Stimulated activated CD4-positive, alpha-beta T cell treated with anti-CD3 and anti-CD28 coated beads, Interleukin-15, amount 100 ng/mL, for 48 hours (primary cell): Measurements from ENCODE around the gene HOXC9.

Experiments used
- DNase-seq, 2 donors: peaks; one replicate each; pipeline ENCODE4 v3.0.0-alpha.2; 2020; ENCODE audit warnings: low read depth in 2 of 2

HOXC9 gene

DNA sequence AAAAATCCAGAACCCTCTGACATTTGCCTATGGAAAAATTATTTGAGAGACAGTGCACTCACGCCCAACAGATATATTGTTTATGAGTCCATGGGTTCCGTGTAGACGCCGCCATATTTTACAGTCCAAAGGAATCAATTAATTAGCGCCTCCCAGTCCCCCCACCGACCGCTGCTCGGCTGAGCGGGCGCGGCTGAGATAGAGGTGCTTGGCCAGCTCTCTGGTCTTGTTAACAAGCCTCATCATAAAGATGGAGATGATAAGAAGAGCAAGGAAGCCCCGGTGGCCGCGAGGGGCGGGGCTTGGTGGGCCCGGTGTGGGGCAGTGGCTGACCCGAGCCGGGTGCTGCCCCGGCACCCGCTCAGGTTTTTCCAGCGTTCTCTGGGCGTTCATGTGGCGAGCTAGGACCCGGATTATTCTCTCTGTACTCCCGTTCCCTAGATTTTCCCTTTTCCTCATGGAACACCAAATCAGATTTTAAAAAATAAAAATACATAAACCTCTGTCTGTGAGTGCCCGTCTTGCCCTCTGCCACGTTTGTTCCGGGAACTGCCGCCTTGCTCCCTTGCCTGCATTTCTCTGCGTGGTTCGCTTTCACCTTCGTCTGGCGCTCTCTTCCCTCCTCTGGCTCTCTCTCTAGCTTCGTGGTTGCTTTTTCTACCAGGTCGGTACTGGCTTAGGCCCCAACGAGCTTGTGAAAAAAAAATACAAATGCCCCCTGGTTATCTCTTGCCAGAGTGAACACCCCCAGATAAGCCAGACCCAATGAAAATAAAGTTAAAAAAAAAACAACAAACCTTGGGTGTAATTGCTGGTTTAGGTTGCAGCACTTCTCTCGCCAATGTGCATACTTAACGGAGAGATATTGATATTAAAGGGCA lies 36.3 kb upstream of the HOXC9 start:
- no peak for DNase-seq

DNA sequence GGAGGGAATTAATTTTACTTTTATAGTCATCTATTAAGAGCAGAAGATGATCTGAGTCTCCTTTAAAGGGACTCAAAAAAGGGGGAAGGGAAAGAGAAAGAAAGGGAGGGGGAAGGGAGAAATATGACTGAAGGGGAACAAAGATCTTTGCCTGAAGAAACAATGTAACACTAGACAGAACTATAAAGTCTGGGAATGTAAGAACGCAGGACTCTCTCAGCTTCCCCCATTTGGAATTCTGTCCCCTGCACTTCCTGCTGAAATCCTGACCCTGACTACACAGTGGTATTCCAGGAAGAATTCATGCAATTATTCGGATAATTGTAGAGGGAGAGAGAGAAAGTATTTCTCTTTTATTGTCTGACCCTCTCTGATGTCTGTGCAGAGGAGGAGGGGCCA lies 35.6 kb upstream of the HOXC9 start:
- DNase-seq, result no peak

DNA sequence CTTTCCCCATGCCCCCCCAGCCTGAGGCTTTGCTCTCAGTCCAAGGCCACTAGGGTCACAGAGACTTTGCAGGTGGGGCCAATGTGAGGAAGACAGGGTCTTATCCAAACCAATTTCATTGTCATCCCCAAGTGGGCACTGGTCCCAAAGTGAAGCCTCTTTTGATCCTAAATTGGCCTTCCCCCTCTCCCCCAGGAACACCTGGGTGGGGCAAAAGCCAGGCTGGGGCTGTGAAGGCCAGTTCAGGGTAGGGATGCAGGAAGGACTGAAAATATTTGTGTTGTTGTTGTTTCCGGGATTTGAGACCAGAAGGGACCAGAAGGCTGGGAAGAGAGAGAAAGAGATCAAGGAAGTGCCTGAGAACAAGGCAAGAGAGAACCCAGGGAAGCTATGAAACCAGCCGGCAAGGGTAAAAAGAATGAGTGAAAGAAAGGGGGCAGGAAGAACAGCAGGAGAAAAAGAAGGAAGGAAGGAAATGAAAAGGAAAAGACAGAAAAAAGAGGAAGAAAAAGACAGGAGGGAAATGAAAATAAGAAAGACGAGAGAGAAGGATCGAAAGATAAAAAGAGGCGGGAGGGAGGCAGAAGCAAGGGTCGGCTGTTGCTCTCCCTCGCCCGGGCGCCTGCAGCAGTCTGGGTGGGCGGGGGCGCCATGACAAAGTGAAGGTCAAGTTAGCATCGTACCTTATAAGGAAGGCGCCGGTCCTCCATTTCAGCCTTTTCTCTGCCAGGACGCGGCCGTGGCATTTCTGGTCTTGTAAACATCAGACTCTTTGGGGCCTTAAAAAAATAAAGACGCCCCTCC lies 34.5 kb upstream of the HOXC9 start:
- DNase-seq, result no peak

DNA sequence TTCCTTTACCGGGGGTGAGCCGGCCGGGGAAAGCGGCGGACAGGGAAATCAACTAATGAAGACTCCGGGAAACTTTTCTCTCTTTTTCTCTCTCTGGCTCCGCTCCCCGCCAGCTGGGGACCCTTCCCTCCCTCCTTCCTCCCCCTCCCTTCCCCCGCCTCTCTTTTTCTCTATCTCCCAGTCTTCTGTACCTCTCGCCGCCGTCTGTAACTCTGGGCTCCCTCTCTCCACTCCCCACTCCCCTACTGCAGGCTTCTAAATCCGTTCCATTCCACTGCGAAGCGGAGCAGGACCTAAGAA lies 33.9 kb upstream of the HOXC9 start:
- DNase-seq, result no peak

DNA sequence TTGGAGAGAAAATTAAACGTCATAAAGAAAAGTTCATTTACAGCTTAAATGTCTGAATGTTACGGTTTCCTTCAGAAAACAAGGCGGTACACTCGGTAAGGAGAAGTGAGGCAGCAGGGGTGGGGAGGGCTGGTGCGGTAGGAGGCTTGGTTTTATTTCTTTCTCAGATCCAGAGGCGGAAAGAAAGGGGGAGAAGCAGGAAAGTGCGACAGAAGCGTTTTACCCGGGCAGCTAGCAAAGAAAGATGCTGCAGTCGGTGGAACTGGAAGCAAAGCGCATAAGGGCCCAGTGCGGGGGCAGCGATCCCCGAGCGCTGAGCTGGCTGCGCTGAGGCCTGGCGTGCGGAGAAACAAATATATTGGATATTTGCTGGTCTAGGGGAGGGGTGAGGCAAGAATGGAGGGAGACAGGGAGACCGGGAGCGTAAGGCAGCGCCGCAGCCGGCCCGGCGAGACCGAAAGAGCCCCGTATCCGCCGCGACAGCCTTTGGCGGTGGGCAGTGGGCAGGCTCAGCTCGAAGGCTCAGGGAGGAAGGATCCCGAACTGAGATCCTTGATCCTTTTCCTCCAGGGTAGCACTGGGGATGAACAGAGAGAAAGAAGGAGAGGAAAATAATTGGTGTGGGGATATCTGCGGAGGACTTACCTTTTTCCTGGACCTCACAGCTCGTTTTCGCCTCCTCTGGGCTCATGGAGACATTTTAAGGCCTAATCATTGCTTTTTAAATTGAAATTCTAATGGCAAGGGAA lies 33.4 kb upstream of the HOXC9 start:
- DNase-seq, result no peak

DNA sequence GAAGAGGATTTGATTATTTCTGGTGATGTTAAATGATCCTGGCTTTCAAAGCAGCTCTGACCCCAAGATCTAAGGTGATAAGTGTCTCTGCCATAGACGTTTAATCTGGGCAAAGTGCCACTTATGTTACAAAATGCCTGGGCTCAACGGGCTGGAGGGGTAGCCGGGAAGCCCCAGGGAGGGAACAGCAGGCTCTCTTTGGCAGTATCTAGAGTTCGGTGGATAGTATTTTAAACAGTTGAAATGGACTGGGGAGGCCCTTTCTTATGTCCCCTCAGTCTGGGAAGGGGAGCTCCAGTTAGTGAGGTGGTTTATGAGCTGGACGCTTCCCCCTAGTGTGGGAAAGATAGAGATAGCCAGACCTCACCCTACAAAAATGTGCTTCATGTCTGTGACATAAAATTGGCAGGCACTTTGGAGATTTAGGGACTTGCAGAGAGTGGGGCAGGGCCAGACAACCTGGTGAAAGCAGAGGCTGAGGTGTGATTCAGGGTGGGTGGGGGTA lies 32.5 kb upstream of the HOXC9 start:
- DNase-seq, result no peak

DNA sequence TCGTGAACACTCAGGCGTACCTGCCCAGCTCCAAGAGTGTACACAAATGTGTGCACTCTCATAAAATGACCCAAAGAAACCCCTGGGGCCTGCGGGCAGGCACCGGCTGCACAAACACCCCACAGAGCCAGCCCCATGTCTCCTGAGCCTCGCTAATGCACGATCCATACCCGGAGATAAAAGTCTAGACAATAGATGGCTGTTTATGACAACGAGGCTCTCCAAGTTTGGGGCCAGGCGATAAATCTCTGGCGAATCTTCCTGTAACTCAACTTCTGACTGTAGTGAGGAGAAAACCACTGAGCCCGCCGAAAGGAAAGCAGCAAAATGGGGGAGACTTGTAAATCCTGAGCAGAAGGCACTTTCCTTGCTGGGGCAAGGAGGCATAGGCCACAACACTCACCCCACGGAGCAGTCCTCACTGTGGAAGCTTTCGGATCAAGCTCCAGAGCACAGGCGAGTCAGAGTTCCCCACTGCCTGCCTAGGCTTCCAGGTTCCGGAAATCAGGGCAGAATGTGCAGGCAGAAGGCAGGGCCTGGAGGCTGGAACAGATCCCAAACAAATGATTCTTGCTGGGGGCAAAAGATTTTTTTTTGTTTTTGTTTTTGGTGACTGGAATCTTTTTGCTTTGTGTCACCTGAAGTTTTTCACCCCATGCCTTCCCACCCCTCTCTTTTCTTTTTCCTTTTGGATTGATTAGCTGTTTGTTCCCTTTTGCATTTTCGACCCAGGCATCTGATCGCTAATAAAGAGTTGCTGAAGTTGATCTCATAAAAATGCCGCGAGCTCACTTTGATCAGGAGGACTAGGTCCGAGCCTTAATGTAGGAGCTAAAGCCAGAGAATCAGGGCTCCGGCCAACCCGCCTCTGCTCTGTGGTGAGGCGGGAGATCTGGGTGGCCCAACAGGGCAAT lies 31.5 kb upstream of the HOXC9 start:
- no peak for DNase-seq

DNA sequence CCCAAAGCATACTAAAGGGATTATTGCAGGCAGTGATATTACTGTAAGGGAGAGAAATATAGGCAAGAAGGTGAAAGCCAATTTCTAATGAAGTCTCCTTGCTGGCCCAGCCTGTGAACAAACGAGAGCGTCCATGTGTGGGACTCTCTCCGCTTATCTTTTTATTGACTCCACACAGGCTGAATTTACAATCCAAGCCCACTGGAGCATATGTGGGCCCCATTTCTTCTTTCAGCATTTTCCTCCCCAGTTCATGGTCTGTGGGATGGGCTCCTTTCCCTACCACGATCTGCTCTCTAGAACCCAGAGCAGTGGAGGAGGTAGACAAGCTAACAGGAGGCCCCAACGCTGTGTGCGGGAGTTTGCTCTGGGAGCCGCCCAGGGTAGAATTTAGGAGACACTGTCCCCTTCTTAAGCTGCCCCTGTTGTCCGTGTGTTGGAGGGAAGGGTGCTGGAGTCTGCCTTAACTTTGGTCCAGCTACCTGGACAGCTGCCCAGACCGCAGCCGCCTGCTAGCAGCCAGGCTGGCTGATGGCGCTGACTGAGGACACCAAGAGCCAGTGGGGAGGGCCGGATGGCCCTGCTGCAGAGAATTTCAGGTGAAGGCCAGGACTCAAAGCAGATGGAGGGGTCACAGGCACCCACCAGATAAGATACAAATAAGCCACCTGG lies 30.2 kb upstream of the HOXC9 start:
- DNase-seq, result no peak

DNA sequence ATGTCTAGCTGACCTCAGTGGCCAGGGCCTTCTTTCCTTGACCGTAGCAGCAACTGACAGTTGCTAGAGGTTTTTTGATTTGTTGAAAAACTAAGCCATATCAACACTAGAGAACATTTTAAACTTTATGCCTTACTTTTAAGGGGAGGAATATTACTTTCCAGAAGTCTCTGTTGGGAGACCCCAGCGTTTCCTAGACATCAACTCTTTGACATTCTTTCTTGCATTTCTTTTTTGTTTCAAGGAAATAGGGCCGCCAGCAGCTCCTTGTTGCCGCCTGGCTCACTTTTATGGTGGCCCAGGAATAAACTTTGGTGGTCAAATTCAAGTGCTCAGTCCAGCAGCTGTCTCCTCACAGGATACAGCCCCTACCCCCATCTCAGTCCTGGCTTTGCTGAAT lies 29.5 kb upstream of the HOXC9 start:
- DNase-seq, result no peak

DNA sequence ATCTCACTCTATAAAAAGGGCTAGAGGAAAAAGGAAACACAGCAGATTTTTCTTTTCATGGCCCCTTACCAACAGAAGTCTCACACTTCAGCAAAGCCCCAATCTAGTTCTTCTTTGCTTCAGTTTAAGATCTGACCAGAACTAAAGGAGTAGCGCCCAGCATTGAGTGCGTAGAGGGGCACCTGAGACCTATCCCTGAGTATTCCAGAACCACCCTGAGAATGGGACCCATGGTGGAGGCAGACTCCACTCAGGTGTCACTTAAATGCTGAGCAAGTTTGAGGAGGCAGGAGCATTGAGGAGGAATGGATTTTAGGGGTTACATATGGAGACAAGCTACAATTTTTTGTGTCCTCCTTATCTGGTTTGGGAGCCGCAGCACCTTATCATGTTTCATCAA lies 28.8 kb upstream of the HOXC9 start:
- DNase-seq, result no peak

DNA sequence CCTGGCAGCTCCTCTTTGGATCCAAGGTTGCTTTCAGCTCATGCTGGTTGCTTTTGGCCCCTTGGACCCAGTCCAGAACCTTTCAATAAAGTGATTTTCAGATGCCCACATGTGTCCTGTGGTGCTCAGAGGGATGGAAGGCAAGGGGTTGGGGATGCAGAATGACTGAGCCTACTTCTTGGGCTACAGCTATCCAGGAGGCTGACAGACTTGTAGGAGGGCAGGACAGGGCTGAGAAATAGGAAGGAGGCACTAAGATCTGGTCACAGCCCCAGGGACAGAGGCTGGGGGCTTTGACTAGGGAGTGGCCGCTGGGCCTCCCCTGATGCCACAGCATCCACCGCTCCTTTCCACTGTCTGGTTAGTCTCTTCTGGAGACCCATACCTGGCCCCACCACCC lies 28.3 kb upstream of the HOXC9 start:
- no peak for DNase-seq

DNA sequence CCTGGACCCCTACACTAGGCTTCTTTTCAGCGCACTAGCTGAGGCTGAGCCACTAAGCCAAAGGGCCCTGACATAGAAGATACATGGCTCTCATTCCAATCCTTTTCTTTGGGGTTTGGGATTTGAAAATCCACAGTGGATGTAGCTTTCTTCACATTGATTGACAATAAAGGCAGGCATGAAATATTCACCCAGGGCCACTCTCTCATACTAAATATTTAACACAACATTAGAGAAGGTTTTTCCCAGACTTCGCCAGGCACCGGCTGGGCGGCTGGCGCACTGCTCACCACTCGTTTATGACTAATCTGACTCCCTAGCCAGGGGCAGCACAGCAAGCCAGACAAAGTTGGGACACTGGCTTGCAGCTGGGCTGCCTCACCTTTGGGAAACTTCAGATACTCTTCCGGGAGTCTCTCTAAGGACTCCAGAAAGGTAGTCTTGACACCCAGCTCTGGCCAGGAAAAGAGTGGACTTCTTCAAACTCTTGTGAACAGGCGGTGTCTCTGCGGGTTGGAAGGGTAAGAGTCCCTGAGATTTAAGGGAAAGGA lies 27.7 kb upstream of the HOXC9 start:
- no peak for DNase-seq

DNA sequence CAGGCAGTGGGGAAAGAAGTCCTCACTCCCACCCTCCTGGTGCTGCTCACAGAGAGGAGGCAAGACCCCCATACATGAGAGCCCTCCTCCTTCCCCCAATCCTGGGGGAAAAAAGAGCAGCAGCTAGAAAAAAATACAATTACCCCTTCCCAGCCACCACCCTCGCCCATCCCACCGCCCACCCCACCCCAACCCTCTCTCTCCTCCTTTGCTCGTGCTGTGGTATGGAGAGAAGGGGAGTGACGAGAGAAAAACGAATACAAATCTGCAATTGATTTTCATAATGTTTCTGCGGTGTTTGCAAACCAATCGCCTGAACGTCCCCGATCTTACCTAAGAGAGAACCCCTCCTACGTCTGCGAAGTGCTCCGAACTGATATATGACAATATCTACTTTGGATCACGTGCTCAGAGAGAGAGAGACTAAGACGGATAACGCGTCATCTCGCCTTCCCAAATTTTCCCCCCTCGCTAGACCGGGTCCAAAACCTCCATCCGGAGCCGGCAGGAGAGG lies 27.2 kb upstream of the HOXC9 start, which contains the start of gene HOXC11:
HOXC11 (plus strand) TSS at position 405 of the 514 bp plus-strand sequence. CDS start 116 bp downstream, outside the sequence.
- no peak for DNase-seq

DNA sequence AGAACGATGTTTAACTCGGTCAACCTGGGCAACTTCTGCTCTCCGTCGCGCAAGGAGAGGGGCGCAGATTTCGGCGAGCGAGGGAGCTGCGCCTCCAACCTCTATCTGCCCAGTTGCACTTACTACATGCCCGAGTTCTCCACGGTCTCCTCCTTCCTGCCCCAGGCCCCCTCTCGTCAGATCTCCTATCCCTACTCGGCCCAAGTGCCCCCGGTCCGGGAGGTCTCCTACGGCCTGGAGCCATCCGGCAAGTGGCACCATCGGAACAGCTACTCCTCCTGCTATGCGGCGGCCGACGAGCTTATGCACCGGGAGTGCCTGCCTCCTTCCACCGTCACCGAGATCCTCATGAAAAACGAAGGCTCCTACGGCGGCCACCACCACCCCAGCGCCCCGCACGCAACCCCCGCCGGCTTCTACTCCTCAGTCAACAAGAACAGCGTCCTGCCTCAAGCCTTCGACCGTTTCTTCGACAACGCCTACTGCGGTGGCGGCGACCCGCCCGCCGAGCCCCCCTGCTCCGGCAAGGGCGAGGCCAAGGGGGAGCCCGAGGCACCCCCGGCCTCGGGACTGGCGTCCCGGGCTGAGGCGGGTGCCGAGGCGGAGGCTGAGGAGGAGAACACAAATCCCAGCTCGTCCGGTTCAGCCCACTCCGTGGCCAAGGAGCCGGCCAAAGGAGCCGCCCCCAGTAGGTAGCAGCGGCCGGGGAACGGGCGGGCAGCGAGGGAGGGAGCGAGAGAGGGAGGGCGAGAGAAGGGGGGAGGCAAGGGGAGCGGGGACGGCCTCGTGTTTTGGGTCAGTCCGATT lies 26.5 kb upstream of the HOXC9 start:
- no peak for DNase-seq

DNA sequence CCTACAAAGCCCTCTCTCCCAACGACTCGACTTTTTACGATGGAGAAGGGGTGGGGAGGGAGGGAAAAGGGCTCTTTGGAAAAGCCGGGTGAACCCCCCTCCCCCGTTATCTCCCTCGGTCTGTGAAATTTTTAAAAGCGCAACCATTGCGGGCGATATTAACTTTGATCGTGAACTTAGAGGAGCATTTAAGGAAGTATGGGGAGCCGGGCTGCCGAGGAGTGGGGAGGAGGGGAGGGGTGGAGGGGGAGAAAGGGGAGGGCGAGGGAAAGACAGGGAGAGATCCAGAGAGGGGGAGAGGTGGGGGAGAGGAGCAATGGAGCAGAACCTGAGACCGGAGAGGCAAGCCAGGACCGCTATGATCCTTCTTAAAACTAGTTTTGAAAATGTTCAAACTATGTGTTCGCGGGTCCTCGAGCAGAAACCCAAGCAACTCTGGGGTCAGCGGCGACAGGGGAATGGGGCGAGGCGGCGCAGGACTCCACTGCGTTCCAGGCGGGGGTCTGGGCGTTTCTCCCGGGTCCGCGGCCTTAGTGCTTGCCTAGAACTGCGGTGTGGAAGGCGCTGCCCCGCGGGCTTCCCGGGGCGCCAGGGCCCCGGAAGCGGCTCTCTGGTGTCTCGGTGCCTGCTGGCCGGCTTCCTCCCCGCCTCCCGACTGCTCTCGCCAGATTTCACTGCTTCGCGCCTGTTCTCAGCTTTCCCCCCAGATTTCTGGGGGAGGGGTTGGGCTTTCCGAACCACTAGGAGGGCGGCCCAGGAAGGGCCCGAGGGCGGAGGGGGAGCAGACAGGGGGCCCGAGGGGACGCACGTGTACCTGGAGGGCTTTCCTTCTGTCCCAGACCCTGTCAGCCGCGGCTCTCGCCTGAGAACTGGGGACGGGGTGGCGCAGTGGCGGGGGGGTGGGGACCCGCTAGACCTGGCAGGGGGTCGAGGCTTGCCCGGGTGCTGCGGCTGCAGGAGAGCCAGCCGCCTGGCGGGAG lies 25.6 kb upstream of the HOXC9 start, which contains the start of gene HOTAIR:
HOTAIR (minus strand) TSS at position 871 of the 980 bp plus-strand sequence.
- DNase-seq, result no peak

DNA sequence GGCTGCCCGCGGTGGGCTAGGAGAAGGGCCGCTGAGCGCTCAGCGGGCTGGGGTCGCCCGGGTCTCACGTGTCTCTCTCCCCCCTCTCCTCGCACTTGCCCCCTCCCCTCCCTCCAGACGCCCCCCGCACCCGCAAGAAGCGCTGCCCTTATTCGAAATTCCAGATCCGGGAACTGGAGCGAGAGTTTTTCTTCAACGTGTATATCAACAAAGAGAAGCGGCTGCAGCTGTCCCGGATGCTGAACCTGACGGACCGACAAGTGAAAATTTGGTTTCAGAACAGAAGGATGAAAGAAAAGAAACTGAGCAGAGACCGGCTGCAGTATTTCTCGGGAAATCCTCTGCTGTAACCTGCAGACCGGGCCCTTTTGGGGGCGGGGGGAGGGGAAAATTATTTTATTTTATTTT lies 24.9 kb upstream of the HOXC9 start:
- DNase-seq, result no peak

DNA sequence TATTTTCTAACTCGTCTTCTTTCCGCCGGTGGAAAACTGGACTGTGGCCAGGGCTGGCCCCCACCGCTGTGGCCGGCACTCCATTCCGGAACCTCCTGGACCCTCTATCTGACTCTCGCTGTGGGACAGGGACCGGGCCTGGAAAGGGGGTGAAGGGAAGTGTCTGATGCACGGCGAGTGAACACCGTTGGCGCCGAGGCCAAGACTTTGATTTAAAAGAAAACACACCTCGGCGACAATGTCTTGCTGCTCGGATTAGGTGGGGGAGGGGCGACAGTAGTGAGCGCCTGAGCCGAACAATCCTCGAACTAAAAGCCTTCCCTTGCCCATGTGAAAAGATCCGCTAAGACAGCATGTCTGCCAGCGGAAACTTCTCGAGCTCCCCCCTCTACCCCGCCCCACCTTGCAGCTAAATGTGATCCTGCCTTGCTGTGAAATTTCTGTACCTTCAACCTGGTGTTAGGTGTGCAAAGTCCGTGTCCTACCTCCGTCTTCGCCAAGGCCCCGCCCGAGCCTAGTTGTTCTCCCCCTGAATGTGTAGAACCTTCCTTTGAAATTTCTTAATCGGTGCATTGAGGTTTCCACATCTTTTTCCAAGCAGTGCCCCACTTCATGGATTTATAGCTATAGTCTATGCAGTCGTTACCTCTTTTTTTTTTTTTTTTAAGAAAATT lies 24.3 kb upstream of the HOXC9 start:
- no peak for DNase-seq
